Cardiac muscle cell (in vitro differentiated cells and primary cell): ENCODE data around the gene CCKAR. TPM values are rescaled to one million over a fixed set of nuclear protein-coding genes. Genes with fewer than 3 reads are reported as not detected.
A peak's percentile ranks its signal among the peaks of the same experiment; 100 is the strongest.

Experiments used
- DNase-seq, 2 donors: peaks; one replicate each; pipeline versions ENCODE4 v3.0.0 to v3.0.0-alpha.2; 2010 to 2017; ENCODE audit warnings: low read depth in 1 of 2, low spot score in 1 of 2
- H3K27ac ChIP-seq: fragments of 200-600 bp; sonication (generic); 2 replicates; pipeline ENCODE4 v1.5.1; 2016
- H3K27me3 ChIP-seq: fragments of 200-600 bp; sonication (generic); 2 replicates; pipeline ENCODE4 v1.6.0; 2016; ENCODE audit warnings: control low read depth
- H3K36me3 ChIP-seq: fragments of 200-600 bp; sonication (generic); 2 replicates; pipeline ENCODE4 v1.5.1; 2016; ENCODE audit warnings: control low read depth
- H3K4me1 ChIP-seq: fragments of 200-600 bp; sonication (generic); 2 replicates; pipeline ENCODE4 v1.8.1; 2017; ENCODE audit warnings: low read depth, mild to moderate bottlenecking, mixed run types
- H3K4me3 ChIP-seq: fragments of 200-600 bp; sonication (generic); 2 replicates; pipeline ENCODE4 v1.5.1; 2016; ENCODE audit warnings: mild to moderate bottlenecking
- H3K9me3 ChIP-seq: fragments of 200-600 bp; sonication (generic); 2 replicates; pipeline ENCODE4 v1.5.1; 2017; ENCODE audit warnings: low read depth, mild to moderate bottlenecking, control low read depth
- polyA plus RNA-seq: library from polyadenylated mRNA; unstranded; fragments of >200 nt; fragmentation: Nextera tagmentation; extraction: Ambion mirVana; gene quantifications from 2 replicates; pipeline ENCODE4 v1.2.1, GENCODE V29; 2016
- total RNA-seq: library from RNA; depleted of rRNA; stranded (reverse); fragments of >200 nt; gene quantifications from 2 replicates; pipeline ENCODE4 v1.2.3, GENCODE V29; 2016
- TF ChIP-seq, protein P1 (sequence below): IDR thresholded peaks from 2 replicates; pipeline ENCODE4 v1.5.1; 2012; ENCODE audit warnings: low read depth, mild to moderate bottlenecking, low read length

CCKAR gene
- total and polyA plus RNA-seq, 2 experiments from 2014 or later, result 0.23 to 0.89 TPM

DNA sequence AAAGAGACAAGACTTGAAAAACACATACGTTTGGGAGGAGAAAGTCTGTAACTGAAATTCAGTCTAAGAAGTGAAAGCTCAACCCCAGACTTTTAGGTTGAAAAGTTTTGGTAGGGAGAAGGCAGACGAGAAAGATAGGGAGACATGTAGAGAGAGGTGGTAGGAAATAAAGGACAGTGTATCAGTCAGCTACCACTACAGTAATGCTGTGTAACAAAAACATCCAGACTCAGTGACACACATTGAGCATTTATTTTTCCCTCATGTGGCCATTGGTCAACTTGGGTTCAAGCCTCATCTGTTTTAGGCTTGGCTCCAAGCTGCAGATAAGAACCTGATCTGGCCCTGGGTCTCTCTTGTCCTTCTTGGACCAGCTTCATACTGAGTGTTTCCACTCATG is 26.9 kb downstream of the CCKAR start:
- Histone ChIP-seq H3K4me1 (no peaks in the 10 kb centered on the region), H3K4me3 (no peak overlapping the region), H3K36me3 (no peaks in the 10 kb centered on the region), H3K27ac (no peak overlapping the region), H3K27me3 (no peaks in the 10 kb centered on the region), H3K9me3 (no peaks in the 10 kb centered on the region)
- TF ChIP-seq, protein P1, sequence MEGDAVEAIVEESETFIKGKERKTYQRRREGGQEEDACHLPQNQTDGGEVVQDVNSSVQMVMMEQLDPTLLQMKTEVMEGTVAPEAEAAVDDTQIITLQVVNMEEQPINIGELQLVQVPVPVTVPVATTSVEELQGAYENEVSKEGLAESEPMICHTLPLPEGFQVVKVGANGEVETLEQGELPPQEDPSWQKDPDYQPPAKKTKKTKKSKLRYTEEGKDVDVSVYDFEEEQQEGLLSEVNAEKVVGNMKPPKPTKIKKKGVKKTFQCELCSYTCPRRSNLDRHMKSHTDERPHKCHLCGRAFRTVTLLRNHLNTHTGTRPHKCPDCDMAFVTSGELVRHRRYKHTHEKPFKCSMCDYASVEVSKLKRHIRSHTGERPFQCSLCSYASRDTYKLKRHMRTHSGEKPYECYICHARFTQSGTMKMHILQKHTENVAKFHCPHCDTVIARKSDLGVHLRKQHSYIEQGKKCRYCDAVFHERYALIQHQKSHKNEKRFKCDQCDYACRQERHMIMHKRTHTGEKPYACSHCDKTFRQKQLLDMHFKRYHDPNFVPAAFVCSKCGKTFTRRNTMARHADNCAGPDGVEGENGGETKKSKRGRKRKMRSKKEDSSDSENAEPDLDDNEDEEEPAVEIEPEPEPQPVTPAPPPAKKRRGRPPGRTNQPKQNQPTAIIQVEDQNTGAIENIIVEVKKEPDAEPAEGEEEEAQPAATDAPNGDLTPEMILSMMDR, result no peak
- DNase-seq, result no peak

DNA sequence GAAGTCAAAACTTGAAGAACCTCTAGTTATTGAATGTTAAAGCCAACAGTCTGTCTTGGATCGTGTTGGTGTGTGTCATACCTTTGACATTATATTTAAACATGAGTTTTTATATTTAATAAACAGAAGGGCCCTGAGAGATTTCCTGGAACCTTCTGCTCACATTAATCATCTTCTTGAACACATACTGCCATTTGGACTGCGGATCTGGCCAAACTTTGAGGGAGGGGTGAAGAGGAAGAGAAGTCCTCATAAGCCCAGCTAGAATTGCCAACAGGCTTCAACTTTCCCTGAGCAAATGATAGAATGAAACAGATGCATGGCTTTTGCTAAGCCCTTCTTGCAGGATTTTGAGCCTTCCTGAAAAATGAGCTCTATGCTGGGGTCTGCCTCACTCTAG is 27.4 kb downstream of the CCKAR start:
- Histone ChIP-seq H3K27me3 (no peaks in the 10 kb centered on the region), H3K27ac (no peak overlapping the region), H3K4me1 (no peaks in the 10 kb centered on the region), H3K4me3 (no peak overlapping the region), H3K36me3 (no peaks in the 10 kb centered on the region), H3K9me3 (no peaks in the 10 kb centered on the region)
- TF ChIP-seq, protein P1, result no peak
- no peak for DNase-seq

DNA sequence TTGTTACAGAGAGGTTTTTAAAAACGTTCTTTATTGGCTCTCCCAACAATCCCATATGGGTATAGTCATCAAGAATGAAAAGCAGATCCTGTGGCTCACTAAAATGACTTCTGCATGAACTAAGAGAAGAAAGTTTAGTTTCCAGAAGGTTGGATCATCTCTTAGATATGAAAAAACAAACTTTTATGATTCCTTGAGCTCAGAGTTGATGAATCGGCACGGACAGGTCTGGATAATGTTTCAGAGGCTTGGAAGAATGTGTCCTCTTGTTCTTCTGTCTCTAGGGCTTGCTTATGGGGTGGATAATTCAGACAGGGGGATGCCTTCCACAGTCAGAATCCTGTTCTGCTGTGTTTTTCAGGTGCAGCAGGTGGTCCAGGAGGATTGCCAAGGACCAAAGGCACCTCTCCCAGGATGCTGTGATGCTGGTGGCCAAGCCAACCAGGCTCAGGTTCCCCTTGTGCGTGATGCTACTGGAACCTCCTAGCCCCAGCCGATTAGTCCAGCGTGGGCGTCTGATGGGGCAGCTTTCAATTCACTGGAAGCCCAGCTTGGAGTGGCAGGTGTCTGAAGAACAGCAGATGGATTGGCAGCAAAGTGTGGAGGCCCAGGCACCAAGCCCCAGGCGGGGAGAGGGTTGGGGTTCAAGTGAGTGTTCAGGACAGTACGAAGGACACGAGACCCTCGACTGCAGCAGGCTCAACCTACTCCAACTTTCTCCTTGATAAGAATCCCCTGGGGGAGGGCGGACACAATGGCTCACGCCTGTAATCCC is 30.3 kb downstream of the CCKAR start:
- no peak for DNase-seq
- H3K27ac ChIP-seq, result no peak overlapping the region
- no peaks in the 10 kb centered on the region for H3K36me3 ChIP-seq
- no peaks in the 10 kb centered on the region for H3K27me3 ChIP-seq
- no peaks in the 10 kb centered on the region for H3K4me1 ChIP-seq
- TF ChIP-seq, protein P1, result no peak
- no peaks in the 10 kb centered on the region for H3K9me3 ChIP-seq
- H3K4me3 ChIP-seq, result no peak overlapping the region

DNA sequence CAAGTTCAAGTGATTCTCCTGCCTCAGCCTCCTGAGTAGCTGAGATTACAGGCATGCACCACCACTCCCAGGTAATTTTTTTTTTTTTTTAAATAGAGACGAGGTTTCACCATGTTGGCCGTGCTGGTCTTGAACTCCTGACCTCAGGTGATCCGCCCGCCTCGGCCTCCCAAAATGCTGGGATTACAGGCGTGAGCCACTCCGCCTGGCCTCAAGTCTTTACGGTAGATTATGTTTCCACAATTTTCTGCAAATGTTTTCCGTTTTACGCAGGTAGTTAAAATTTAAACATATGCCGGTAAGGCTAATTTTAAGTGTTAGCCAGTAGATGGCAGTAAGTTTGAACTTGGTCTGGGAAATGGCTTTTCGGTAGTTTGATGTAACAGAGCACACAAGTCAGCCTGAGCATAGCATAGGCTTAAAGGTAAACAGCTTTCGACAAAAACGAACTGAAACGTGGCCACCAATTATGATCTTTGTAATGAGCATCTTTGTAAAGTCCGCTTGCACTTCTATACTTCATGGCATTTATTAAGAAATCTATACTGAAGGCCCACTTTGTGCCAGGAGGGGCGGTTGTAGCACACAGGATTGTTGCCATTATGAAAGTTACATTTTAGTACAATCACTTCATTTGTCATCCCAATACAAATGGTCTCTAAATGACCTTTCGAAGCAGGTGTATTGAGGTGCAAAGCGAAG is 31.1 kb downstream of the CCKAR start:
- Histone ChIP-seq H3K27me3 (no peaks in the 10 kb centered on the region), H3K4me3 (no peak overlapping the region), H3K36me3 (no peaks in the 10 kb centered on the region), H3K4me1 (no peaks in the 10 kb centered on the region), H3K9me3 (no peaks in the 10 kb centered on the region), H3K27ac (no peak overlapping the region)
- DNase-seq, result peak; percentile 56 to 80
- TF ChIP-seq, protein P1, result peak; percentile 68

DNA sequence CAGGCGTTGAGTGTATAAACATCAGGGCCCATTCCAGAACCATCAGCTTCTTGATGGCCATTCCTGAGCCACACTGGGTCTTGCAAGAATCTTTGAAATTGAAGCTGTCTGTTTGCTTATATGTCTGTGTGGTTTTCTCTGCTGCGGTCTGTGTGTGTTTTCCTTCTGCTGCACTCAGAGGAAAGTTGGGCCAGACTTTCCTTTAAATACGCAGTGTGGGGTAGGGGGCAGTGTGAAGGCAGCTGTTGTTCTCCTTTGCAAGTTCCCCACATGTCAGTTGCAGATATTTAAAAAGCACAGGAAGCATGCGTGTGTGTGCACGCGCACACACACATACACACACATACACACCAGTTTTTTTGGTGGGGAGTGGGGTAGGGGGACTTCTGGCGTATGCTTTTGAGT is 32.1 kb downstream of the CCKAR start:
- no peak overlapping the region for H3K27ac ChIP-seq
- H3K9me3 ChIP-seq, result no peaks in the 10 kb centered on the region
- H3K4me1 ChIP-seq, result no peaks in the 10 kb centered on the region
- no peak overlapping the region for H3K4me3 ChIP-seq
- no peaks in the 10 kb centered on the region for H3K36me3 ChIP-seq
- no peaks in the 10 kb centered on the region for H3K27me3 ChIP-seq
- TF ChIP-seq, protein P1, result no peak
- no peak for DNase-seq
